ENCODE data around the gene DPYSL4.

DPYSL4 gene

GRCh38 chr10:132228616-132229015 lies 41.9 kb downstream of the DPYSL4 start:
- DNase-seq (ENCODE audit: low spot score), result no peak

GRCh38 chr10:132229096-132229495 lies 42.3 kb downstream of the DPYSL4 start:
- no peak for DNase-seq (ENCODE audit: low spot score)

GRCh38 chr10:132229834-132230556 lies 43.2 kb downstream of the DPYSL4 start:
- DNase-seq (ENCODE audit: low spot score), result no peak

- DNase-seq (ENCODE audit: low spot score), result no peak
These were observed 43.9 kb downstream of the DPYSL4 start for GRCh38 chr10:132230557-132231210.

- no peak for DNase-seq (ENCODE audit: low spot score)
These were observed 44.9 kb downstream of the DPYSL4 start for GRCh38 chr10:132231656-132232022.

GRCh38 chr10:132232023-132232951 lies 45.5 kb downstream of the DPYSL4 start:
- no peak for DNase-seq (ENCODE audit: low spot score)

GRCh38 chr10:132232981-132233380 lies 46.2 kb downstream of the DPYSL4 start:
- DNase-seq (ENCODE audit: low spot score), result no peak

- no peak for DNase-seq (ENCODE audit: low spot score)
These were observed 46.8 kb downstream of the DPYSL4 start for GRCh38 chr10:132233501-132234085.

GRCh38 chr10:132234860-132235259 lies 48.1 kb downstream of the DPYSL4 start:
- no peak for DNase-seq (ENCODE audit: low spot score)

- DNase-seq (ENCODE audit: low spot score), result no peak
These were observed 49.4 kb downstream of the DPYSL4 start for GRCh38 chr10:132236161-132236560.

- no peak for DNase-seq (ENCODE audit: low spot score)
These were observed 50.1 kb downstream of the DPYSL4 start for GRCh38 chr10:132236881-132237280.

- no peak for DNase-seq (ENCODE audit: low spot score)
These were observed 50.6 kb downstream of the DPYSL4 start for GRCh38 chr10:132237396-132237795.

GRCh38 chr10:132237871-132238270 lies 51.1 kb downstream of the DPYSL4 start:
- no peak for DNase-seq (ENCODE audit: low spot score)

GRCh38 chr10:132238371-132239125 lies 51.8 kb downstream of the DPYSL4 start:
- no peak for DNase-seq (ENCODE audit: low spot score)

- no peak for DNase-seq (ENCODE audit: low spot score)
These were observed 52.6 kb downstream of the DPYSL4 start for GRCh38 chr10:132239126-132240031.

- no peak for DNase-seq (ENCODE audit: low spot score)
These were observed 53.4 kb downstream of the DPYSL4 start for GRCh38 chr10:132240156-132240555.

GRCh38 chr10:132240581-132240980 lies 53.8 kb downstream of the DPYSL4 start:
- DNase-seq (ENCODE audit: low spot score), result no peak

- DNase-seq (ENCODE audit: low spot score), result no peak
These were observed 54.3 kb downstream of the DPYSL4 start for GRCh38 chr10:132241086-132241485.

- DNase-seq (ENCODE audit: low spot score), result no peak
These were observed 54.7 kb downstream of the DPYSL4 start for GRCh38 chr10:132241496-132241895.

- no peak for DNase-seq (ENCODE audit: low spot score)
These were observed 55.5 kb downstream of the DPYSL4 start for GRCh38 chr10:132242103-132242840.
